Fibroblast of upper back skin (primary cell): ENCODE results near the gene ZBTB32.
A peak's percentile ranks its signal among the peaks of the same experiment; 100 is the strongest.

Experiments used
- DNase-seq: peaks from one replicate; pipeline ENCODE4 v3.0.0-alpha.2; 2013

Gene ZBTB32

GRCh38 chr19:35738887-35739229 lies 34.5 kb downstream of the ZBTB32 start:
- no peak for DNase-seq

DNA sequence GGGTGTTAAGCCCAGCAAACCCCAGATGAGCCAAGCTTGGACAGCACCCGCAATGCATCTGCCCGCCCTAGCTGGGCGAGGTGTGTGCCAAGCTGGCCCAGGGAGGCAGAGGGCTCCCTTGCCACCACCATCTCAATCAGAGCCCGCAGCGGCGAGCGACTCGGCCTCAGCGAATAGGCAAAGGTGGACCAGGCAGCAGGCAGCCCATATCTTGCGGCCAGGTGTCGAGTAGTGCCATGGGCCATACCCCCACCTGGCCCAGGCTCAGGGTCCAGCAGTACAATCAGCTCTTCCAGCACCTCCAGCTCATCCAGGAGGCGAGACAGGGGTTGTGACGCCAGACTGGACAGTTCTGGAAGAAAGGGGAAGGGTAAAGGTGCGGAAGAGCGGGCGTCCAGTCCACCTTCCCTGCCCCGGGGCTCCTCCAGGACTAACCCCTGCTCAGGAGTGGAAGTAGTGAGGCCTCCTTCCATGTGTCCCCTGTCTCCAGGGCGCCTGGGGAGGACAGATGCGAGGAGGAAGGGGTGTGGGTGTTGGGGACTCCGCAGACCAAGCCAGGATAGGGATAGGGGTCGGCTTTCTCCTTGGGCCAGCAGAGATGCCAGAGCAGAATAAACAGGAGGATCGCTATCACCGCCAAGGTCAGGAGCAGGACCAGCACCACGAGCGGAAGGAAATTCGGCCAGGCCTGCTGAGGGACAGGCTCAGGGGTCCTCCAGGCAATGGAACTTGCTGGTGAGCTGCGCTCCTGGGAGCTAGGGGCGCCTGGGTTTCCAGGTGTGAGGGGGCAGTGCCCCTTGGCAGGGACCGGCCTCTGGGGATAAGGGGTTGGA lies 35.1 kb downstream of the ZBTB32 start:
- no peak for DNase-seq

DNA sequence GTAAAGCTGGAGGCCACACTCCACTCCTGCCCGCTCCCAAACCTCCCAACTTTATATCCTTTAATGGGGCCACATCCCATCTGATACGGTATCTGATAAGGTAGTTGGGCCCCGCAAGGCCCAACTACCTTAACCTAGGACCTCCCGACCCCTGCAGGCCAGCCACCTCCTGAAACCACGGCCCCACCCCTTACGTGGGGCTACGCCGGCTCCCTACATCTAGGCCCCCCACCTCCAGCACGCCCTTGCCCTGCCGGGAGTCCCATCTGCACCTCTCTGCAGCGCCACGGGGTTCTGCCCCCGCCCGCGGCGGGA lies 35.7 kb downstream of the ZBTB32 start:
- DNase-seq: no peak

DNA sequence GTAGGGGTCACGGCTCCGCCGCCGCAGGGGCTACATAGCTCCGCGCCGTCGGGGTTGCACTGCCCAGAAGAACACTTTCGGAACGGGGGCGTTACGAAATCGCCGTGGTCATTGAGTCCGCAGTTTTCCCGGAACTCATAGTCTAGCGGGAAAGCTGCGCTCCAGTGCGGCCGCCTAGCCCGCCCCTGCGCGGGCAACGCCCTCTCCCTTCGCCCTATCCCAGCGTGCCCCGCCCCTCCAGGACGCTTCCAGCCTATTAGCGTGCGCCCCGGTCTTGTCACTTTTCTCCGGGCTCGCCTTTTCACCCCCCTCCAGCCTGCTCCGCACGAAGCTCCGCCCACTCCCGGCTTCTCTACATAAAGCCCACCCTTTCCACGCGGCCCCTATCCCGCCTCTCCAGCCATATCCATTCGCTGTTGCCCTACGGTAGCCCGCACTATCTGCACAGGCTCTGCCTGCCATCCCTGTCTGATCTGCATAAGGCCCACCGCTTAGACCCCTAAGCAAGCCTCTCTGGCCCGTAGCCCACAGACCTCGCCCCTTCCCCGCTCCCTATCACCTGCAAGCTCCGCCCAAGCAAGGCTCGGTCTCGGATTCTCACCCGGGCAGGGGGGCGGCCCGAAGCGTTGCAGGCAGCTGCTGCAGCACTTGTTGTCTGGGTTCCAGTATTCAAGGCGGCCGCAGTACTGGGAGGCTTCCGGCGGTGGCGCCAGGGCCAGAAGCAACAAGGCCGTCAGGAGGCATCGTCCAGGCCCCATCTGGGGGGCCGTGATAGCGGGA lies 36.3 kb downstream of the ZBTB32 start:
- DNase-seq: peak; percentile 97

DNA sequence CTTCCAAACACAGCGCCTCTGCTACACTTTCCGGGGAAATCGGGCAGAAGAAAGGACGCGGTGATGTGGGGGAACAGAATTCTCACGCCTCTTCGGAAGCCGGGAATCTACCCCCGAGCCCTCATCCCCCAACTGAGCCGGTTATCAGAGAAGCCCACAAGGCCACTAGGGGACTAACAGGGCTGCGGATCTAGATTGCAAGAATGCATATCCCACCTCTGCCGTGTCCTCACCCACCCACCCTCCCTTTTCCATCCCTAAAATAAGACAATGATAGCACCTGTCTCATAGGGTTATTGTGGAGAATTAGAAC lies 36.8 kb downstream of the ZBTB32 start:
- DNase-seq: no peak

DNA sequence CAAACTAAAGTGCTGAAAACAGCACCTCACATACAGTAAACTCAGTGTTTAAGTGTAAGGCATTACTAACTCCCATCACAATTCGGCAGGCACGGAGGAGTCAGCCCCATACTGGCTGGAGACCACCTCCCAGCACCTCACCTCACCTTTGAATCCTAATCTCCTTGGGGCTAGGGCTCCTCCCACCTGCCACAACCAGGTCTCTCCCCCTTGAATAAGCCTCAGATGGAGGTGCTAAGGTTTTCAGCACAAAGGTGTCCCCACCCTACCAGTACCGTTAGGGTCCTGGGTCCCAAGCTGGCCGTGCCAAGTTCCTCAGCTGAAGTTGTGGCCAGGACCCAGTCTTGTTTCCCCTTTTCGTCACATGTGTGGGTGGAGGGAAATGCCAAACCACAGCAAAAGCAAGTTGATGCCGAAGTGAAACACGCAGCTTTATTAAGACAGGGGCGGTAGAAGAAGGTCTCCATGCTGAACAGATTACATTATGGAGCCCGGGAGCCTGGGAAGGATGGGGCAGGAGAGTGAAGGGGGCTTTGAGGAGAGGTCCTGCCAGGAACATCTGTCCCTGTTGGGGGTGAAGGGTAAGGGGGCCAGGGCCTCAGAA lies 37.9 kb downstream of the ZBTB32 start, which contains the start of gene IGFLR1:
Gene IGFLR1, minus strand, starts transcription at position 332 of the 604 bp plus-strand sequence. CDS start 1,272 bp downstream, outside the sequence.
- no peak for DNase-seq

DNA sequence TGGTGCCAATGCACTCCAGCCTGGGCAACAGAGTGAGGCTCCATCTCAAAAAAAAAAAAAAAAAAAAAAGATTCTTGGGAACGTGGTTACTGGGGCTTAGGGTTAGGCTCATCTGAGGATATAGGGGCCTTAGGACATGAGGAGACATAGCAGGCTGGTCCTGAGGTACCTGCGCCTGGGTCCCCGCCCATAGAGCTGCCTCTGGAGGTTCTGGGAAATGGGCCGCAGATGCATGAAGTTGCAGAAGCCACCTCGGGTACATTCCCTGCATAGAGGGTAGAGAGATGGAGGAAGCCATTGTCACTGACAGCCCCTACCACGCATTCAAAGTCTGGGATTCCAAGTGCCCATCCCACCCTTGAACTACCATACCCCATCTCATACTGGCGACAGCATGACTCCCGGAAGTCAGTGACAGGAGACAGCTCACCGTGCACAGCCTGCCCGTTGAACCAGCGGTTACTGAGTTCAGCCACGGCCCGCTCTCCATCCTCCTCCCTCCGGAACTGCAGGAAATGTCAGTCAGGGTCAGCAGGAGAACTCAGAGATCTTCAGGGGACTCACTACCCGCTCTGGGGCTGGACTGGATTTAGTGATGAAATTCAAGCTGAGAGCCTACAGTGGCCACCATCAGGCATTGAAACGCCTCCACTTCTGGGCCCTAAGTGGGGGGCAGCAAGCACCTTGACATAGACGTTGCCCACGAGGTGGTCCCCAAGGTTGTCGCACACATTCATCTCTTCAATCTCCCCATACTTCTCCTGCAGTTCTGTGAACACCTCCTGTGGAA lies 39.5 kb downstream of the ZBTB32 start:
- DNase-seq: no peak

DNA sequence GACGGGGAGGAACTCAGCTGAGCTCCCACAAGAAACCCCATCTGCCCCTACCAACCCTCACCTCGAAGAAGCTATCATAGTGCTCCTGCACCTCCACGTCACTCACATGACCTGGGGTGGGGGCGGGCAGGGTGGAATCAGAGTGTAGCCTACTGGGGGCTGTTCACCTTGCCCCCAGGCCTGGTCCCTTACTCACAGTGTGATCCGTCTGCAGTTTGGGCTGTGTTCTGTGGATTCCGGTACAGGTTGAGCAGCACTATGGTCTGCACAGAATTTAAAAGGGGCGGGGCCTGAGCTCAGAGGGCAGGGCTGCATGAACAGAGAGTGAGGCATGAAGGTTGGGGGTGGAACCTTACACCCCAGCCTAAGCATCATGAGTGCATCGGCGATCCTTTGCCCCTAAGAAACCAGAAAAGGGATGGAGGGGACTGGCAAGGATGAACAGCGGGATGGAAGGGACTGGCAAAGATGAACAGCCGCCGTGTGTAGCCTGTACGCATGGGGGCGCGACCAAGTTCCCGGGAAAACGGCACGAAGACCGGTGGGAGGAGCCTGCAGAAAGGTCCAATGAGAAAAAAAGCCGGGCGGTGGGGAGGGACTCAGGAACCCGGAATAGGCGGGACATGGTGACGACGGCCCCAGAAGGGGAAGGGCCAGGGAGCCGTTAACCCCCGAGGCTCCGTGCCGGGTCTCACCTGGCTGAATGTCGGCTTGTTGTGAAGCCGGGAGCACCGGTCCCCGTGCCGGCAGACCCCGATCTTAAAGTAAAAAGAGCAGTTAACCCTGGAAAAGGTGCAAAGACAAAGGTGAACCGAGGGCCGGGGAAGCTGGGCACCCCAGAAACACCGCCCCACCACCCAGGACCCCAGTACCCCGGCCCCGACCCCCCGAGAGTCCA lies 40.3 kb downstream of the ZBTB32 start:
- DNase-seq: peak; percentile 96

DNA sequence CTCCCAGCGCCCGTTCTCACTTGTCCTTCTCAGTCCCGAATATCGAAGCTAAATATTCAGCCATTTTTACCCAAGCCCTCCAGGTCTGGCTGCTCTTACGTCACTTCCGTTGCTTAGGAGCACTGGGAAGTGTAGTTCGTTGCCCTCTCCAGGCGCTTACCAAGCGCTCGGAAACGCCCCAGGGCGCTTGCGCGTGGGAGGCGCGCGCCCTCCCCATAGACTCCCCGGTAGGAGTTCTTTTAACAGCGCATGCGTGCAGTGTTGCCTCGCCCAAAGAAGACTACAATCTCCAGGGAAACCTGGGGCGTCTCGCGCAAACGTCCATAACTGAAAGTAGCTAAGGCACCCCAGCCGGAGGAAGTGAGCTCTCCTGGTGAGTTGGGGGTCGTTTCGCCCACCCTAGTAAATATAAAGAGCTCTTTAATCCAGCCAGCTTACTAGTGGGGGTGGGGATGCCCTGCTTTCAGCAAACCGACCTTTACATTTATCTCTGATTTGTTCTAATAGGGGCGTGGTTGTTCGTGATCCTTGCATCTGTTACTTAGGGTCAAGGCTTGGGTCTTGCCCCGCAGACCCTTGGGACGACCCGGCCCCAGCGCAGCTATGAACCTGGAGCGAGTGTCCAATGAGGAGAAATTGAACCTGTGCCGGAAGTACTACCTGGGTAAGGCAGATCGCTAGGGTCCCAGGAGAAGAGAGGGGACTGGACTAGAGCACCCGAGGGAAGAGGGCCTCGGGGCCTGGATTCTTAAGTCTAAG lies 41.1 kb downstream of the ZBTB32 start, which contains the start of the genes PSENEN and U2AF1L4:
Gene PSENEN, plus strand, starts transcription at position 324 of the 759 bp plus-strand sequence. Its CDS starts 280 bp downstream, at position 604.
Gene U2AF1L4, minus strand, starts transcription at position 91 of the 759 bp plus-strand sequence. Its CDS starts 27 bp downstream, at position 64.
- DNase-seq: peak; percentile 99

DNA sequence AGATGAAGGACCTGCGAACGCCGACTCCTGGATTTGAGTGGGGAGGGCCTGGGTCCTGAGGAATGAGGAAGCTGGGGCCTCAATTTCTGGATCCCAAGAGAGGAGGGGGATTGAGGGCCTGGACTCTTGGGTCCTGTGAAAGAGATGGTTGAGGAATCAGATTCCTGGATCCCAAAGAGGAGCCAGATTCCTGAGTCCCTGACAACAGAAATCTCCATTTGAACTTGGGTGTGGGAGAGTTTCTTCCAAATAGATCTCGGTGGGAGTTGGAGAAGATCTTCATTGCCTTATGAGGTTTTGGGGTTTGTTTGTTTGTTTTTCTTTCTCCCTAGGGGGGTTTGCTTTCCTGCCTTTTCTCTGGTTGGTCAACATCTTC lies 41.7 kb downstream of the ZBTB32 start:
- DNase-seq: no peak

DNA sequence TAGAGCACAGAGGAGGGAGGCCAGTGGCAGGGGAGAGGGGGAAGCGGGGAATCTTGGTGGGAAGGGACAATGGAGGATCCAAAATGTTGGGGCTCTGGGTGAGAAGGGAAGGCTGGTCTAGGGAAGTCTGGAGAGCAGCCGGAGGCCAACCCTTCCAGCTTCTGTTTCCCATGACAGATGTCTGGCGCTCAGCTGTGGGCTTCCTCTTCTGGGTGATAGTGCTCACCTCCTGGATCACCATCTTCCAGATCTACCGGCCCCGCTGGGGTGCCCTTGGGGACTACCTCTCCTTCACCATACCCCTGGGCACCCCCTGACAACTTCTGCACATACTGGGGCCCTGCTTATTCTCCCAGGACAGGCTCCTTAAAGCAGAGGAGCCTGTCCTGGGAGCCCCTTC lies 42.2 kb downstream of the ZBTB32 start:
- DNase-seq: no peak

GRCh38 chr19:35748106-35749020 lies 44.0 kb downstream of the ZBTB32 start, which contains the start of gene LIN37:
LIN37 (plus strand) TSS chr19:35748576; CDS start chr19:35748725, 149 bp downstream.
- DNase-seq: peak; percentile 99

- DNase-seq: no peak
Measured at GRCh38 chr19:35750167-35750566, 45.8 kb downstream of the ZBTB32 start.

DNA sequence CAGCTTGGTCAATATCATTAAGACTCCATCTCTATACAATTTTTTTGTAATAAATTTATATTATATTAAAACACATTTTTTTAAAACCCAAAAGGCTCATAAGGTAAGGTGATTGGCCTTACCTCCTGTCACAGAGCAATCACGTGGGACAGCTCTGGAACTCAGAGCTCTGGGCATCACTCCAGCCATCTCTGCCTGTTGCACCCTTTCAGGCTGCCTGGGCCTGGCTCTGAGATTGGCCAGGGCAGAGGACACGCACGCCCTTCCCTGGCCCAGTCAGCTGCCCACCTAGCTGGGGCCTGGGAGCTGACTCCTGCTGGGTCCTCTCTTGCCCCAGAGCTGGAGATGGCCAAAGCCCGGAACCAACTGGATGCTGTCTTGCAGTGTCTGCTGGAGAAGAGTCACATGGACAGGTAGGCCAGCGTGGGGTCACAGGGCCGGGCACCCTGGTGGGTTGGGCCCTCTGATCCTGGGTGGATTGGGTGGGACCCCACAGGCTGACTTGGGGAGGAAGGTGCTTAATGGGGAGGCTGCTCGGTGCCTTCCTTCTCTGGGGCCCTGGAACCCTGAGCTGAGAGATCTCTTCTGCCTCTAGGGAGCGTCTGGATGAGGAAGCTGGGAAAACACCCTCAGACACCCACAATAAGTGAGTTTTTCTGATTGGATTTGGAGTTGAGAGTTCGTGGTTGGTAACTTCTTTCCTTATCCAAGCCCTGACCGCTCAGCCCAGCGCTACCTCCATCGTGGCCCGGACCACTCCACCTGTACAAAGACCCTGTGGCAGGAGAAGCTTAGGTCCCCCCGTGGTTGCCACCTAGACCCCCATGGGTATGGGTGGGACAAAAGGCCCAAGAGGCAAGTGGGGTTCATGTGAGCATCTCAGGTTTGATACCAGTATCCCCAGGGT lies 47.7 kb downstream of the ZBTB32 start:
- no peak for DNase-seq

DNA sequence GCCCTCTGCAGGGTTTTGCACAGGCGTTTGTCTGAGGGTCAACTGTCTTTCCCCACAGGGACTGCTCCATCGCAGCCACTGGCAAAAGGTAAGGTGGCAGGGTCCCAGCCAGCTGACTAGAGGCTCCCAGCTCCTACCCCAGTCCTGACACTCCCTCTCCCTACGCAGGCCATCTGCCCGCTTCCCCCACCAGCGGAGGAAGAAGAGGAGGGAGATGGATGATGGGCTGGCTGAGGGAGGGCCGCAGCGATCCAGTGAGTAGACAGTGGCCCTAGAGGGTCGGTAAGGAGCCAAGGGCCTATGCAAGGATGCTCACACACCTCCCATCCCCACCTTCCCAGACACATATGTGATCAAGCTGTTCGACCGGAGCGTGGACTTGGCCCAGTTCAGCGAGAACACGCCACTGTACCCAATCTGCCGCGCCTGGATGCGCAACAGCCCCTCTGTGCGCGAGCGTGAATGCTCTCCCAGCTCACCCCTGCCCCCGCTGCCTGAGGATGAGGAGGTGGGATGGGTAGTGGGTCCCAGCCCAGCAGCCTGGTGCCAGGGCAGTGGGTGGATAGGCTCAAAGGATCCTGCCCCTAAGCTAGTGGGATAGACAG lies 48.5 kb downstream of the ZBTB32 start:
- no peak for DNase-seq

- DNase-seq: no peak
Measured at GRCh38 chr19:35753634-35754369, 49.4 kb downstream of the ZBTB32 start.

- no peak for DNase-seq
Measured at GRCh38 chr19:35754370-35755130, 50.2 kb downstream of the ZBTB32 start.
